Osteoblast (primary cell): ENCODE data around the gene PC. TPM values are rescaled to one million over a fixed set of nuclear protein-coding genes. Genes with fewer than 3 reads are reported as not detected.

Experiments
- DNase-seq: peaks from one replicate; pipeline ENCODE4 v3.0.0; 2011; ENCODE audit warnings: low spot score, mixed read lengths; ENCODE audit not compliant: insufficient read length; ENCODE audit errors: missing footprints
- H2AFZ ChIP-seq: 2 replicates; pipeline ENCODE4 v1.6.0; 2011; ENCODE audit warnings: mild to moderate bottlenecking, low read length
- H3K27ac ChIP-seq: 2 replicates; pipeline ENCODE4 v1.5.1; 2011; ENCODE audit warnings: mild to moderate bottlenecking, low read depth, low read length, moderate library complexity
- H3K27me3 ChIP-seq: 2 replicates; pipeline ENCODE4 v1.6.0; 2012; ENCODE audit warnings: mild to moderate bottlenecking, control low read depth, inconsistent platforms, low read length, moderate library complexity; ENCODE audit not compliant: insufficient read depth
- H3K36me3 ChIP-seq: 2 replicates; pipeline ENCODE4 v1.5.1; 2011; ENCODE audit warnings: mild to moderate bottlenecking, low read length, control low read depth, moderate library complexity; ENCODE audit not compliant: insufficient read depth
- H3K4me1 ChIP-seq: 2 replicates; pipeline ENCODE4 v1.5.1; 2011; ENCODE audit warnings: mild to moderate bottlenecking, low read length, control low read depth, moderate library complexity; ENCODE audit not compliant: insufficient read depth
- H3K4me2 ChIP-seq: 2 replicates; pipeline ENCODE4 v1.6.0; 2011; ENCODE audit warnings: mild to moderate bottlenecking, low read length; ENCODE audit not compliant: insufficient read depth
- H3K4me3 ChIP-seq: fragments of 200-600 bp; sonication (generic); 3 replicates; pipeline ENCODE4 v1.5.1; 2012; ENCODE audit warnings: mild to moderate bottlenecking, low read length, inconsistent platforms; ENCODE audit not compliant: insufficient read depth
- H3K79me2 ChIP-seq: 2 replicates; pipeline ENCODE4 v1.6.0; 2012; ENCODE audit warnings: mild to moderate bottlenecking, low read length, control low read depth, inconsistent platforms; ENCODE audit not compliant: insufficient read depth
- H3K9me3 ChIP-seq: 2 replicates; pipeline ENCODE4 v1.5.1; 2011; ENCODE audit warnings: low read depth, low read length, control low read depth
- H4K20me1 ChIP-seq: 2 replicates; pipeline ENCODE4 v1.6.0; 2012; ENCODE audit warnings: mild to moderate bottlenecking, low read length, control low read depth; ENCODE audit not compliant: insufficient read depth
- CTCF ChIP-seq: IDR thresholded peaks from 2 replicates; pipeline ENCODE4 v1.5.1; 2011; ENCODE audit warnings: mild to moderate bottlenecking, low read depth, low read length, moderate library complexity; ENCODE audit errors: extremely low read depth
- total RNA-seq: library from RNA; depleted of rRNA; stranded (reverse); fragments of >200 nt; gene quantifications from 2 replicates; pipeline ENCODE4 v1.2.3, GENCODE V29; 2012

Gene PC
- total RNA-seq, 1 donor, result 48.5 TPM

GRCh38 chr11:66885950-66886440, 72.2 kb downstream of the PC start:
- H3K79me2 ChIP-seq, result peaks cover 4% of the 10 kb centered on the region
- peaks cover 21% of the 10 kb centered on the region for H3K4me1 ChIP-seq
- H3K27ac ChIP-seq, result peak overlapping the region; percentile 64
- DNase-seq, result peak; percentile 52
- no peak for TF ChIP-seq CTCF
- H3K9me3 ChIP-seq, result no peaks in the 10 kb centered on the region
- no peak overlapping the region for H2AFZ ChIP-seq
- peak overlapping the region; percentile 63 for H3K4me2 ChIP-seq
- H3K36me3 ChIP-seq, result no peaks in the 10 kb centered on the region
- no peak overlapping the region for H3K4me3 ChIP-seq
- peaks cover 6% of the 10 kb centered on the region for H4K20me1 ChIP-seq
- no peaks in the 10 kb centered on the region for H3K27me3 ChIP-seq

DNA sequence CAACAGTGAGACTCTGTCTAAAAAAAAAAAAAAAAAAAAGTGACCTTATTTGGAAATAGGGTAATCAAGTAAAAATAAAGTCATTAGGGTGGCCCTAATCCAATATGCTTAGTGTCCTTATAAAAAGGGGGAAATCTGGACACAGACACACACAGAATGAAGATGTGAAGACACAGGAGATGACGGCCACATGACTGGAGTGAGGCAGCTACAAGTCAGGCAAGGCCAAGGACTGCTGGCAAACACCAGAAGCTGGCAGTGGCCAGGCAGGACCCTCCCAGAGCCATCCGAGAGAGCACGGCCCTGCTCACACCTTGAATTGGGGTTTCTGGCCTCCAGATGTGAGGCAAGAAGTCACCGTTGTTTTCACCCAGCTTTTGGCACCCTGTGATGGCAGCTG, 72.7 kb downstream of the PC start:
- Histone ChIP-seq H3K4me2 (no peak overlapping the region), H3K4me1 (peaks cover 21% of the 10 kb centered on the region), H3K79me2 (peaks cover 4% of the 10 kb centered on the region), H3K27me3 (no peaks in the 10 kb centered on the region), H4K20me1 (peaks cover 7% of the 10 kb centered on the region), H3K9me3 (no peaks in the 10 kb centered on the region), H3K27ac (no peak overlapping the region), H3K4me3 (no peak overlapping the region), H2AFZ (no peak overlapping the region), H3K36me3 (no peaks in the 10 kb centered on the region)
- DNase-seq, result no peak
- TF ChIP-seq CTCF, result no peak

- no peak overlapping the region for H2AFZ ChIP-seq
- no peaks in the 10 kb centered on the region for H3K9me3 ChIP-seq
- no peak for TF ChIP-seq CTCF
- DNase-seq, result no peak
- no peak overlapping the region for H3K27ac ChIP-seq
- H4K20me1 ChIP-seq, result peaks cover 10% of the 10 kb centered on the region
- H3K4me2 ChIP-seq, result no peak overlapping the region
- H3K4me1 ChIP-seq, result peaks cover 21% of the 10 kb centered on the region
- no peaks in the 10 kb centered on the region for H3K27me3 ChIP-seq
- H3K36me3 ChIP-seq, result no peaks in the 10 kb centered on the region
- peaks cover 4% of the 10 kb centered on the region for H3K79me2 ChIP-seq
- H3K4me3 ChIP-seq, result no peak overlapping the region
These were observed 73.7 kb downstream of the PC start for GRCh38 chr11:66884443-66884842.

GRCh38 chr11:66883016-66883965, 74.9 kb downstream of the PC start:
- Histone ChIP-seq H4K20me1 (peaks cover 12% of the 10 kb centered on the region), H2AFZ (peak overlapping the region; percentile 56), H3K9me3 (no peaks in the 10 kb centered on the region), H3K27me3 (no peaks in the 10 kb centered on the region), H3K27ac (peak overlapping the region; percentile 76), H3K4me1 (peaks cover 30% of the 10 kb centered on the region), H3K4me2 (peak overlapping the region; percentile 52), H3K4me3 (peak overlapping the region; percentile 3), H3K36me3 (no peaks in the 10 kb centered on the region), H3K79me2 (peaks cover 4% of the 10 kb centered on the region)
- TF ChIP-seq CTCF, result peak; percentile 66
- DNase-seq, result peak; percentile 93
